SK-N-SH (cell line): ENCODE measurements around the gene ZNF462. TPM values are rescaled to one million over a fixed set of nuclear protein-coding genes. Genes with fewer than 3 reads are reported as not detected.

Source experiments
- CTCF ChIA-PET: fragments of 300-600, 350-600 bp; formaldehyde crosslinking; extraction: SDS; loops from one replicate; lab custom pipeline; 2021; lab: Yijun Ruan, JAX
- POLR2A ChIA-PET: fragments of 350-600 bp; sonication (Branson Sonifier 250); formaldehyde crosslinking; extraction: SDS; loops from one replicate; lab custom pipeline; 2020; ENCODE audit warnings: antibody characterized with exemption, inconsistent platforms; lab: Yijun Ruan, JAX
- DNase-seq: peaks from one replicate; pipeline ENCODE4 v3.0.0; 2012
- H2AFZ ChIP-seq: fragments of 200-600 bp; sonication (generic); 2 replicates; pipeline ENCODE4 v1.8.1; 2016; ENCODE audit warnings: antibody characterized with exemption, mild to moderate bottlenecking, low read depth
- H3F3A ChIP-seq: fragments of 200-600 bp; sonication (generic); replicated peaks from 2 replicates; pipeline ENCODE3; 2016; ENCODE audit warnings: antibody characterized with exemption, mild to moderate bottlenecking; ENCODE audit not compliant: insufficient read depth
- H3K27ac ChIP-seq, 2 experiments: fragments of 200-500 bp in 1 of 2; fragments of 200-600 bp in 1 of 2; sonication (Bioruptor generic) in 1 of 2; sonication (generic), shearing (Covaris generic) in 1 of 2; 2 replicates each; pipeline versions ENCODE4 v1.5.1 to v1.6.1; 2014 to 2016; ENCODE audit warnings: low read depth in 2 of 2, inconsistent platforms in 1 of 2, low read length in 1 of 2, mild to moderate bottlenecking in 1 of 2, mixed read lengths in 1 of 2
- H3K27me3 ChIP-seq: fragments of 200-600 bp; sonication (generic), shearing (Covaris generic); 2 replicates; pipeline ENCODE4 v1.6.1; 2016; ENCODE audit warnings: mixed run types; ENCODE audit not compliant: insufficient read depth
- H3K36me3 ChIP-seq, 2 experiments: fragments of 200-500 bp in 1 of 2; fragments of 200-600 bp in 1 of 2; sonication (Bioruptor generic) in 1 of 2; sonication (generic) in 1 of 2; replicated peaks in 1 of 2; 2 replicates each; pipeline versions ENCODE3 to v1.5.1; 2014 to 2016; ENCODE audit warnings: low read length in 1 of 2, mild to moderate bottlenecking in 1 of 2; ENCODE audit not compliant: insufficient read depth in 2 of 2, control insufficient read depth in 1 of 2
- H3K4me1 ChIP-seq, 2 experiments: fragments of 200-500 bp in 1 of 2; fragments of 200-600 bp in 1 of 2; sonication (Bioruptor generic) in 1 of 2; sonication (generic), shearing (Covaris generic) in 1 of 2; 2 replicates each; pipeline versions ENCODE4 v1.5.1 to v1.6.1; 2014 to 2016; ENCODE audit warnings: low read depth in 1 of 2, low read length in 1 of 2, mixed run types in 1 of 2; ENCODE audit not compliant: insufficient read depth in 2 of 2, control insufficient read depth in 1 of 2
- H3K4me2 ChIP-seq: fragments of 200-600 bp; sonication (generic), shearing (Covaris generic); 2 replicates; pipeline ENCODE4 v1.6.1; 2017; ENCODE audit warnings: mixed run types
- H3K4me3 ChIP-seq, 2 experiments: fragments of 200-500 bp in 1 of 2; fragments of 200-600 bp in 1 of 2; sonication (Bioruptor generic) in 1 of 2; sonication (generic), shearing (Covaris generic) in 1 of 2; 2 replicates each; pipeline versions ENCODE4 v1.5.1 to v1.8.1; 2014 to 2016; ENCODE audit warnings: low read depth in 2 of 2, inconsistent platforms in 1 of 2, low read length in 1 of 2, mild to moderate bottlenecking in 1 of 2, mixed read lengths in 1 of 2, moderate library complexity in 1 of 2
- H3K79me2 ChIP-seq: fragments of 200-600 bp; sonication (generic); 2 replicates; pipeline ENCODE4 v1.8.1; 2017; ENCODE audit warnings: mild to moderate bottlenecking; ENCODE audit not compliant: insufficient read depth
- H3K9ac ChIP-seq: fragments of 200-600 bp; sonication (generic); 2 replicates; pipeline ENCODE4 v1.6.1; 2017; ENCODE audit warnings: mixed run types
- H3K9me2 ChIP-seq: fragments of 200-600 bp; sonication (generic); 2 replicates; pipeline ENCODE4 v1.6.1; 2017; ENCODE audit warnings: mixed run types
- H3K9me3 ChIP-seq: fragments of 200-600 bp; sonication (generic); 2 replicates; pipeline ENCODE4 v1.6.1; 2017; ENCODE audit warnings: mixed run types, mild to moderate bottlenecking, moderate library complexity
- H4K20me1 ChIP-seq: fragments of 200-600 bp; sonication (generic); 2 replicates; pipeline ENCODE4 v1.6.1; 2017; ENCODE audit warnings: mild to moderate bottlenecking, mixed run types; ENCODE audit not compliant: insufficient read depth
- ELF1 ChIP-seq: IDR thresholded peaks from 2 replicates; pipeline ENCODE4 v1.4.0; 2012
- FOSL2 ChIP-seq: IDR thresholded peaks from 2 replicates; pipeline ENCODE4 v1.4.0; 2012; ENCODE audit warnings: low read depth, mild to moderate bottlenecking, moderate library complexity, borderline replicate concordance
- GABPA ChIP-seq: IDR thresholded peaks from 2 replicates; pipeline ENCODE4 v1.4.0; 2012; ENCODE audit warnings: low read depth, mild to moderate bottlenecking
- JUND ChIP-seq: IDR thresholded peaks from 2 replicates; pipeline ENCODE4 v1.4.0; 2012
- MEF2A ChIP-seq: IDR thresholded peaks from 2 replicates; pipeline ENCODE4 v1.4.0; 2012; ENCODE audit warnings: low read depth, borderline replicate concordance
- NRF1 ChIP-seq: IDR thresholded peaks from 2 replicates; pipeline ENCODE4 v1.6.1; 2012; ENCODE audit warnings: low read depth, mild to moderate bottlenecking, low read length
- RAD21 ChIP-seq: IDR thresholded peaks from 2 replicates; pipeline ENCODE4 v1.6.1; 2012; ENCODE audit warnings: mild to moderate bottlenecking, low read length
- RCOR1 ChIP-seq: fragments of 150-350 bp; IDR thresholded peaks from 2 replicates; pipeline ENCODE4 v1.6.1; 2017; ENCODE audit warnings: antibody characterized with exemption, low read length
- RFX5 ChIP-seq: IDR thresholded peaks from 2 replicates; pipeline ENCODE4 v1.6.1; 2012; ENCODE audit warnings: mild to moderate bottlenecking, improper control_type of control experiment, low read length
- TAF1 ChIP-seq: IDR thresholded peaks from 2 replicates; pipeline ENCODE4 v1.6.1; 2012; ENCODE audit warnings: low read depth, mild to moderate bottlenecking, low read length, moderate library complexity, borderline replicate concordance
- TCF12 ChIP-seq: IDR thresholded peaks from 2 replicates; pipeline ENCODE4 v1.4.0; 2012
- TEAD4 ChIP-seq: IDR thresholded peaks from 2 replicates; pipeline ENCODE4 v1.4.0; 2012; ENCODE audit warnings: mild to moderate bottlenecking, borderline replicate concordance; ENCODE audit not compliant: insufficient read depth
- YY1 ChIP-seq: IDR thresholded peaks from 2 replicates; pipeline ENCODE4 v1.4.0; 2012; ENCODE audit warnings: low read depth, mild to moderate bottlenecking
- WGBS: methylation state at CpG from one replicate; pipeline ENCODE4 v1.1.6; 2017; ENCODE audit warnings: low lambda C conversion rate; 5-methylcytosine and 5-hydroxymethylcytosine counted together
- polyA plus RNA-seq, 3 experiments: library from polyadenylated mRNA; depleted of rRNA; stranded (reverse); fragments of >200 nt; gene quantifications; 2 replicates each; pipeline ENCODE4 v1.2.3, GENCODE V29; 2012
- TF ChIP-seq, protein P1 (sequence below): IDR thresholded peaks from 2 replicates; pipeline ENCODE4 v1.4.0; 2012; ENCODE audit warnings: low read depth
- TF ChIP-seq, protein P2 (sequence below): IDR thresholded peaks from 2 replicates; pipeline ENCODE4 v1.4.0; 2012; ENCODE audit warnings: low read depth, borderline replicate concordance
- TF ChIP-seq, protein P3 (sequence below): fragments of 150-350 bp; IDR thresholded peaks from 2 replicates; pipeline ENCODE4 v1.6.1; 2016; ENCODE audit warnings: mild to moderate bottlenecking, low read depth, low read length

ZNF462 gene
- polyA plus RNA-seq, 1 of the 3 experiments (the other 2 are of a cell fraction), result 5.2 TPM

DNA sequence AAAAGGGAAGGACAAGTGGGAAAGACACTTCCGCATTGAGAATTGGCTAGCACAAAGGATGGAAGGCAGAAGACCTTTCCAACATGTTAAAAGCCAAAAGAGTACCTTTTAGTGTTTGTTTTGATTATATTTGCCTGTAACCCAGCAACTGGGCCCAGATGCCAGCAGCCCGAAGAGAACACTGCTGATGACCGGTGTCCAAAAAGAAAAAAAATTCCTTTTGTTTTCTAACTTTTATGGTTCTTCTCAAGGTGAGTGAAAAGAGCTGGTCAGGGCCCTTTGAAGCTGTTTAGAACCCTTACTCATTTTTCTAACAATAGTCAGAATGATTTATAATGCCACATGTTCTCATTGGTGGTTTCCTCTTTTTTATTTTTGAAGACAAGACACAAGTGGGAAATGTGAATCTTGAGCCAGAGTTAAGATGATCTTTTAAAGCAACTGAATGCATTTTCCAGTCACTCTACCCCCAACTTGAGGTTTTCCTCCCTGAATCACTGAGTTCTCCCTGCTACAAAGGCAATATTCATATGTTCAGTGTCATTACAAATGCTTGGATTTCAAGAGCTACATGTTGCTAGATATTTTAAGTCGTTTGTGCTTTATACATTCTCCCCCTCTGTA, 32.3 kb upstream of the ZNF462 start:
- Histone ChIP-seq H3K9me3 (no peaks in the 10 kb centered on the region), H3F3A (no peaks in the 10 kb centered on the region), H3K4me3 (no peak overlapping the region), H3K79me2 (no peaks in the 10 kb centered on the region), H3K4me2 (no peak overlapping the region)
- no peak for DNase-seq
- TF ChIP-seq YY1 (no peak), RAD21 (no peak), JUND (no peak), NRF1 (no peak), TAF1 (no peak), MEF2A (no peak), RFX5 (no peak), FOSL2 (no peak), TCF12 (no peak), ELF1 (no peak), RCOR1 (no peak)
- TF ChIP-seq, protein P1, sequence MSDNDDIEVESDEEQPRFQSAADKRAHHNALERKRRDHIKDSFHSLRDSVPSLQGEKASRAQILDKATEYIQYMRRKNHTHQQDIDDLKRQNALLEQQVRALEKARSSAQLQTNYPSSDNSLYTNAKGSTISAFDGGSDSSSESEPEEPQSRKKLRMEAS, result no peak
- TF ChIP-seq, protein P2, sequence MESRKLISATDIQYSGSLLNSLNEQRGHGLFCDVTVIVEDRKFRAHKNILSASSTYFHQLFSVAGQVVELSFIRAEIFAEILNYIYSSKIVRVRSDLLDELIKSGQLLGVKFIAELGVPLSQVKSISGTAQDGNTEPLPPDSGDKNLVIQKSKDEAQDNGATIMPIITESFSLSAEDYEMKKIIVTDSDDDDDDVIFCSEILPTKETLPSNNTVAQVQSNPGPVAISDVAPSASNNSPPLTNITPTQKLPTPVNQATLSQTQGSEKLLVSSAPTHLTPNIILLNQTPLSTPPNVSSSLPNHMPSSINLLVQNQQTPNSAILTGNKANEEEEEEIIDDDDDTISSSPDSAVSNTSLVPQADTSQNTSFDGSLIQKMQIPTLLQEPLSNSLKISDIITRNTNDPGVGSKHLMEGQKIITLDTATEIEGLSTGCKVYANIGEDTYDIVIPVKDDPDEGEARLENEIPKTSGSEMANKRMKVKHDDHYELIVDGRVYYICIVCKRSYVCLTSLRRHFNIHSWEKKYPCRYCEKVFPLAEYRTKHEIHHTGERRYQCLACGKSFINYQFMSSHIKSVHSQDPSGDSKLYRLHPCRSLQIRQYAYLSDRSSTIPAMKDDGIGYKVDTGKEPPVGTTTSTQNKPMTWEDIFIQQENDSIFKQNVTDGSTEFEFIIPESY, result no peak
- TF ChIP-seq, protein P3, sequence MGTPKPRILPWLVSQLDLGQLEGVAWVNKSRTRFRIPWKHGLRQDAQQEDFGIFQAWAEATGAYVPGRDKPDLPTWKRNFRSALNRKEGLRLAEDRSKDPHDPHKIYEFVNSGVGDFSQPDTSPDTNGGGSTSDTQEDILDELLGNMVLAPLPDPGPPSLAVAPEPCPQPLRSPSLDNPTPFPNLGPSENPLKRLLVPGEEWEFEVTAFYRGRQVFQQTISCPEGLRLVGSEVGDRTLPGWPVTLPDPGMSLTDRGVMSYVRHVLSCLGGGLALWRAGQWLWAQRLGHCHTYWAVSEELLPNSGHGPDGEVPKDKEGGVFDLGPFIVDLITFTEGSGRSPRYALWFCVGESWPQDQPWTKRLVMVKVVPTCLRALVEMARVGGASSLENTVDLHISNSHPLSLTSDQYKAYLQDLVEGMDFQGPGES, result no peak
- TF ChIP-seq, all 33 proteins: peak for 0
- Histone ChIP-seq H4K20me1 (no peaks in the 10 kb centered on the region), H3K9me2 (no peaks in the 10 kb centered on the region), H3K36me3 (no peaks in the 10 kb centered on the region), H2AFZ (no peak overlapping the region), H3K27me3 (no peaks in the 10 kb centered on the region), H3K9ac (no peak overlapping the region), H3K4me1 (no peaks in the 10 kb centered on the region), H3K27ac (no peak overlapping the region)
- ChIA-PET CTCF (no interaction called here), POLR2A (no interaction called here)
- WGBS, result 60% methylated on average over 4 of the region's 4 CpGs

DNA sequence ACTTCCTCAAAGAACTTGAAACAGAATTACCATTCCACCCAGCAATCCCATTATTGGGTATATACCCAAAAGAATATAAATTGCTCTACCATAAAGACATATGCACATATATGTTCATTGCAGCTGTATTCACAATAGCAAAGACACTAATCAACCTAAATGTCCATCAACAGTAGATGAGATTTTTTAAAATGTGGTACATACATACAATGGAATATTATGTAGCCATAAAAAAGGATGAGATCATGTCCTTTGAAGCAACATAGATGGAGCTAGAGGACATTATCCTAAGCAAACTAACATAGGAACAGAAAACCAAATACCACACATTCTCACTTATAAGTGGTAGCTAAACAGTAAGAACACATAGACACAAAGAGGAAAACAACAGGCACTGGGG, 28.1 kb upstream of the ZNF462 start:
- Histone ChIP-seq H3K36me3 (no peaks in the 10 kb centered on the region), H2AFZ (no peak overlapping the region), H3K4me1 (no peaks in the 10 kb centered on the region), H3K9me2 (no peaks in the 10 kb centered on the region), H4K20me1 (no peaks in the 10 kb centered on the region), H3F3A (no peaks in the 10 kb centered on the region), H3K79me2 (no peaks in the 10 kb centered on the region), H3K9me3 (no peaks in the 10 kb centered on the region), H3K4me2 (no peak overlapping the region), H3K4me3 (no peak overlapping the region), H3K27me3 (no peaks in the 10 kb centered on the region), H3K27ac (no peak overlapping the region), H3K9ac (no peak overlapping the region)
- POLR2A ChIA-PET, result no interaction called here
- TF ChIP-seq MEF2A (no peak), TEAD4 (no peak), GABPA (no peak)
- CTCF ChIA-PET, result no interaction called here
- DNase-seq, result no peak
